Smooth muscle cell (in vitro differentiated cells): Measurements from ENCODE around the gene EEFSEC. TPM values are rescaled to one million over a fixed set of nuclear protein-coding genes. Genes with fewer than 3 reads are reported as not detected.

Experiments used
- DNase-seq: peaks from one replicate; lab custom pipeline; 2025; ENCODE audit not compliant: unreplicated experiment; lab: John Stamatoyannopoulos, UW
- H2AFZ ChIP-seq: fragments of 200-600 bp; sonication (generic); 2 replicates; pipeline ENCODE4 v1.6.0; 2016; ENCODE audit warnings: antibody characterized with exemption, low read depth, mild to moderate bottlenecking
- H3F3A ChIP-seq: fragments of 200-600 bp; sonication (generic); 2 replicates; pipeline ENCODE4 v1.6.0; 2017; ENCODE audit warnings: antibody characterized with exemption, low read depth
- H3K27ac ChIP-seq: fragments of 200-600 bp; sonication (generic); 2 replicates; pipeline ENCODE4 v1.5.1; 2016; ENCODE audit warnings: low read depth, mild to moderate bottlenecking
- H3K27me3 ChIP-seq: fragments of 200-600 bp; sonication (generic); 2 replicates; pipeline ENCODE4 v1.6.1; 2016; ENCODE audit warnings: low read depth, mild to moderate bottlenecking
- H3K36me3 ChIP-seq: fragments of 200-600 bp; sonication (generic); 2 replicates; pipeline ENCODE4 v1.5.1; 2016; ENCODE audit warnings: low read depth
- H3K4me1 ChIP-seq: fragments of 200-600 bp; sonication (generic); 2 replicates; pipeline ENCODE4 v1.5.1; 2016; ENCODE audit warnings: low read depth
- H3K4me2 ChIP-seq: fragments of 200-600 bp; sonication (generic); 2 replicates; pipeline ENCODE4 v1.6.0; 2016; ENCODE audit warnings: mild to moderate bottlenecking
- H3K4me3 ChIP-seq: fragments of 200-600 bp; sonication (generic); 2 replicates; pipeline ENCODE4 v1.5.1; 2016; ENCODE audit warnings: mild to moderate bottlenecking
- H3K79me2 ChIP-seq: fragments of 200-600 bp; sonication (generic); 2 replicates; pipeline ENCODE4 v1.6.0; 2016; ENCODE audit warnings: low read depth, mild to moderate bottlenecking
- H3K9ac ChIP-seq: fragments of 200-600 bp; sonication (generic); 2 replicates; pipeline ENCODE4 v1.6.0; 2016; ENCODE audit warnings: low read depth
- H3K9me3 ChIP-seq: fragments of 200-600 bp; sonication (generic); replicated peaks from 2 replicates; pipeline ENCODE4 v1.5.1; 2016; ENCODE audit warnings: low read depth
- H4K20me1 ChIP-seq: fragments of 200-600 bp; sonication (generic); 2 replicates; pipeline ENCODE4 v1.6.0; 2016; ENCODE audit warnings: low read depth
- CTCF ChIP-seq: fragments of 200-600 bp; sonication (generic); IDR thresholded peaks from 2 replicates; pipeline ENCODE4 v1.5.1; 2017; ENCODE audit warnings: borderline replicate concordance, mild to moderate bottlenecking, antibody characterized with exemption; ENCODE audit not compliant: insufficient read depth, poor library complexity, severe bottlenecking
- WGBS: methylation state at CpG from one replicate; pipeline ENCODE4 v1.1.7; 2016; ENCODE audit warnings: low lambda C conversion rate; 5-methylcytosine and 5-hydroxymethylcytosine counted together
- polyA plus RNA-seq: library from polyadenylated mRNA; unstranded; fragments of >200 nt; fragmentation: Nextera tagmentation; extraction: Ambion mirVana; gene quantifications from 2 replicates; pipeline ENCODE4 v1.2.1, GENCODE V29; 2016
- total RNA-seq: library from RNA; depleted of rRNA; stranded (reverse); fragments of >200 nt; gene quantifications from 2 replicates; pipeline ENCODE4 v1.2.3, GENCODE V29; 2014

Gene EEFSEC
- total and polyA plus RNA-seq, 2 experiments from 2014 or later: 12.4 to 17.1 TPM

DNA sequence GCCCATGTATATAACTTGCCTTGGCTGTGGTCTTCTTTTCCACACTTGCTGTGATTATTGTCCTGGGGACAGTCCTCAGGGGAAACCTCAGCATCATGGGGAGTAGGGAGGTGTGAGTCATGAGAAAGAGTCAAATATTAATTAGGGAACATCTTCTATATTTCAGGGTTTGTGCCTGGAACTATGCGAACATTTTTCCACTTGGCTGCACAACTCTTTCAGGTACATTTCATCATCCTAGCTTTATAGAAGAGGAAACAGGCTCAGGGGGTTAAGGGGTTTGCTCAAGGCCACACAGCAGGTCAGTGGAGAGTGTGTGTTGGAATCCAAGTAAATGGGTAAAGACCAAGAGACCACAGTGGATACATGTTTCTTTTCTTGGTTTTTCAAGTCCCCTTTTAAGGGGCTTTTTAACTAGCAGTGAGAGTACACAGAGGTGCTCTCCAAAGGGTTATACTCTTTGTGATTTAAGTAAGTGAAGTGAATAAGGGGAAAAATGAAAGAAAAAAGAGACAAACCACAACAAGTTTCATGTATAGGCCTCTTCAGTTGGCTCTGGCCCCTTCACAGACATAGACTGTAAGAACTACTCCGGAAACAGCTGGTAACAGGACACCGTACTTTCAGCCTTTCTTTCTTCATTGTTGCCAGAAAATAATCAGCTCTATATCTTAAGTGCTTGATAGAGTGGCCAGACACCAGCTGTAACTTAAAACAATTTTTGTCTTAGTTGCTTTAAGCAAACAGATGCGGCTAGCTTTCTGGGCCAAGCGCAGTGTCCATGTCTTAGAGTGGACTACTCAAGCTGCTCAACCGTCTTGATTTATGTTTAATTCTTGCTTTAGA lies 64.6 kb downstream of the EEFSEC start:
- H4K20me1 ChIP-seq: peaks cover 12% of the 10 kb centered on the region
- peaks cover 7% of the 10 kb centered on the region for H3F3A ChIP-seq
- no peak for DNase-seq
- peak overlapping the region; percentile 56 for H3K4me2 ChIP-seq
- peak overlapping the region; percentile 62 for H3K27ac ChIP-seq
- WGBS: 55% methylated on average over 6 of the region's 6 CpGs
- peaks cover 8% of the 10 kb centered on the region for H3K79me2 ChIP-seq
- H3K36me3 ChIP-seq: no peaks in the 10 kb centered on the region
- H3K4me3 ChIP-seq: no peak overlapping the region
- H3K9ac ChIP-seq: no peak overlapping the region
- H3K27me3 ChIP-seq: no peaks in the 10 kb centered on the region
- no peak overlapping the region for H2AFZ ChIP-seq
- no peaks in the 10 kb centered on the region for H3K4me1 ChIP-seq
- H3K9me3 ChIP-seq: no peaks in the 10 kb centered on the region
- no peak for TF ChIP-seq CTCF

GRCh38 chr3:128218548-128219257 lies 65.4 kb downstream of the EEFSEC start:
- no peak overlapping the region for H3K9ac ChIP-seq
- no peaks in the 10 kb centered on the region for H3K4me1 ChIP-seq
- H3K27ac ChIP-seq: peak overlapping the region; percentile 62
- H3K4me2 ChIP-seq: peak overlapping the region; percentile 56
- TF ChIP-seq CTCF: no peak
- H4K20me1 ChIP-seq: peaks cover 12% of the 10 kb centered on the region
- H3K4me3 ChIP-seq: no peak overlapping the region
- no peaks in the 10 kb centered on the region for H3K27me3 ChIP-seq
- H2AFZ ChIP-seq: no peak overlapping the region
- H3K9me3 ChIP-seq: no peaks in the 10 kb centered on the region
- peaks cover 7% of the 10 kb centered on the region for H3F3A ChIP-seq
- no peaks in the 10 kb centered on the region for H3K36me3 ChIP-seq
- 85% methylated on average over 13 of the region's 13 CpGs for WGBS
- DNase-seq: no peak
- H3K79me2 ChIP-seq: peaks cover 7% of the 10 kb centered on the region

- Histone ChIP-seq H3F3A (peaks cover 7% of the 10 kb centered on the region), H3K79me2 (no peaks in the 10 kb centered on the region), H3K9ac (no peak overlapping the region), H4K20me1 (peaks cover 9% of the 10 kb centered on the region), H3K27ac (no peak overlapping the region), H3K4me1 (no peaks in the 10 kb centered on the region), H3K27me3 (no peaks in the 10 kb centered on the region), H3K9me3 (no peaks in the 10 kb centered on the region), H3K4me2 (no peak overlapping the region), H2AFZ (no peak overlapping the region), H3K4me3 (no peak overlapping the region), H3K36me3 (no peaks in the 10 kb centered on the region)
- no peak for DNase-seq
- no peak for TF ChIP-seq CTCF
- 90% methylated on average over 3 of the region's 3 CpGs for WGBS
Observed at GRCh38 chr3:128221328-128221727, 68.0 kb downstream of the EEFSEC start.
